Measurements from ENCODE around the gene PTPRN2. TPM values are rescaled to one million over a fixed set of nuclear protein-coding genes. Genes with fewer than 3 reads are reported as not detected.

The PTPRN2 gene
- total and polyA plus RNA-seq, 9 of the 15 experiments (the other 6 are each of a cell fraction or from before 2014, with no cell fraction given) = not detected

DNA sequence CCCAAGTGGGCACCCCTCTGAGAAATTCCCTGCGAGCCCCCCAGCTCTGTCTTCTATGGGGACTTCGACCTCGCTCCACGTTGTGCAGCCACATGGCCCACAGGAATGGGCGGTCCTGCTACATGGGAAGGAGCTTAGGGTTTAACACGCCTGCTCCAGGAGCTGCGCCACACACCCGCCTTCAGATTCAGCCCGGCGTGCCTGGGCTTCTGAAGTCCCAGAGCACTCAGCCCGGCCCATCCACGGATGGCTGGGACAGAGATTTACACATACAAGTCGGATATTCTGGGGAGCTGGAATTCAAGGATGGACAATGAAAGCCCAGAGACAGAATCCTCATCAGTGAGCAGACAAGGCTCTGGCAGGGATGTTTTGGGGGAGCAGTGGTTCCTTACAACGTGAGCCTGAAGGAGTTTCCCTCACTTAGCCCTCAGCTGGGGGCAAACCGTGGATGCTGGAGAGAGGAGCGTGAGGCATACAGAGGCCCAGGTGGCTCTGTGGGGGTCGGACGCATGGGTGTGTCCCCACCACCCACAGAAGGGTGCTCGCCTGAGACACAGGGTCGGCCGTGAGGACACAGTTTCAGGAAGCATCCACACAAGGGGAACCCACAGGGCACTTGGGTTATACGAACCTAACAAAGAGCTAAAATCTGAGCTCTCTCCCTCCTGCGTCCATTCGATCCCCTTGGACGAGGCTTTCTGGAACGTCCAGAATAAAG, 877.9 kb downstream of the PTPRN2 start:
- Histone ChIP-seq H3K9me3 (replicated peaks; ENCODE audit: control insufficient read depth, insufficient read depth, low read depth, low read length) (no peaks in the 10 kb centered on the region), H2AFZ (ENCODE audit: low read depth, low read length) (no peak overlapping the region), H3K27me3 (ENCODE audit: control insufficient read depth in 2 of 2, insufficient read depth in 2 of 2, low read length in 2 of 2) (peaks cover 54 to 79% of the 10 kb centered on the region in 2 experiments), H3K4me2 (ENCODE audit: insufficient read depth, low read length) (no peak overlapping the region), H3K9ac (ENCODE audit: insufficient read depth in 1 of 2, low read depth in 2 of 2, low read length in 2 of 2) (no peak overlapping the region), H3K79me2 (ENCODE audit: control insufficient read depth, insufficient read depth, low read length) (no peaks in the 10 kb centered on the region), H3K4me3 (no peak overlapping the region), H3K9me1 (ENCODE audit: control insufficient read depth, insufficient read depth, low read length) (no peaks in the 10 kb centered on the region), H3K36me3 (ENCODE audit: control insufficient read depth, insufficient read depth, low read length) (no peaks in the 10 kb centered on the region), H3K4me1 (replicated peaks in 1 of 2; ENCODE audit: control insufficient read depth in 2 of 2, insufficient read depth in 2 of 2, low read length in 2 of 2) (no peaks in the 10 kb centered on the region), H4K20me1 (replicated peaks; ENCODE audit: control insufficient read depth, insufficient read depth, low read length) (peaks cover 5% of the 10 kb centered on the region), H3K27ac (ENCODE audit: extremely low read depth, low read depth, low read length) (no peak overlapping the region)
- in situ Hi-C loops (cut with MboI) = no loop called here
- intact Hi-C loops (cut with micrococcal nuclease) = no loop called here
- no TSS peak for BruUV-seq (replicated peaks)
- CTCF ChIA-PET (ENCODE audit: low intra/inter-chr PET ratio) = no interaction called here
- ATAC-seq (0 out of 3 replicates have a peak, but pooled peaks have one; percentile 24), DNase-seq (ENCODE audit: extremely low read depth in 1 of 4, low spot score in 3 of 4) (no peak), FAIRE-seq (no peak)
- POLR2A ChIA-PET = interaction anchor here (0.7 to 1.1 kb wide), 2 partner anchors 186 to 215 kb away, joined by 4 to 5 read pairs; no protein-coding TSS in a partner anchor
- TF ChIP-seq THRAP3 (IDR thresholded peaks at IDR 0.05; ENCODE audit: borderline replicate concordance) = no peak
- TF ChIP-seq ZNF384 (IDR thresholded peaks at IDR 0.05; ENCODE audit: low read depth, low read length) = no peak
- WGBS (ENCODE audit: insufficient coverage, low coverage, missing lambda C conversion rate) = 1% methylated on average over 26 of the region's 26 CpGs

DNA sequence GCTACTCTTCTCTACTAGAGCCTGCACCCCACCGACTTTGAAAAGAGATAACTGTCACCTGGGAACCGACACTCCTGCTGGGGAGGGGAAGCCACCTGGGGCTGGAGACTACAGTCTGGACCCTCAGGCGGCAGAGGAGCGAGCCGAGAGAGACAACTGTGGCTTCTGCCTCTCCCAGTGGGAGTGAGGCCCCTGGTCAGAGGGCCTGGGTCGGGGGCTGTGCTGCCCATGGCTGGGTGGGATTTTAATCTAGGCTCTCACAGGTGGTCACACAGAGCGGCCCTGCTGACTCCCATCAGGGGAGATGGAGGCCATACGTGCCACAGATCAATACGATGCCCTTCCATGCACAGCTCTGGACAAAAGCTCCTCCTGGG, 878.7 kb downstream of the PTPRN2 start:
- Histone ChIP-seq H3K9ac (ENCODE audit: insufficient read depth in 1 of 2, low read depth in 2 of 2, low read length in 2 of 2) (no peak overlapping the region), H3K4me3 (no peak overlapping the region), H3K4me2 (ENCODE audit: insufficient read depth, low read length) (no peak overlapping the region), H3K27me3 (ENCODE audit: control insufficient read depth in 2 of 2, insufficient read depth in 2 of 2, low read length in 2 of 2) (peaks cover 53 to 79% of the 10 kb centered on the region in 2 experiments), H3K9me3 (replicated peaks; ENCODE audit: control insufficient read depth, insufficient read depth, low read depth, low read length) (no peaks in the 10 kb centered on the region), H4K20me1 (replicated peaks; ENCODE audit: control insufficient read depth, insufficient read depth, low read length) (peaks cover 5% of the 10 kb centered on the region; the same call in 1 of the 2 replicates), H2AFZ (ENCODE audit: low read depth, low read length) (no peak overlapping the region), H3K4me1 (replicated peaks in 1 of 2; ENCODE audit: control insufficient read depth in 2 of 2, insufficient read depth in 2 of 2, low read length in 2 of 2) (no peaks in the 10 kb centered on the region), H3K27ac (ENCODE audit: extremely low read depth, low read depth, low read length) (no peak overlapping the region), H3K79me2 (ENCODE audit: control insufficient read depth, insufficient read depth, low read length) (no peaks in the 10 kb centered on the region), H3K36me3 (ENCODE audit: control insufficient read depth, insufficient read depth, low read length) (no peaks in the 10 kb centered on the region), H3K9me1 (ENCODE audit: control insufficient read depth, insufficient read depth, low read length) (no peaks in the 10 kb centered on the region)
- no TSS peak for BruUV-seq (replicated peaks)
- DNase-seq (ENCODE audit: extremely low read depth in 1 of 4, low spot score in 3 of 4) = no peak
- ChIA-PET CTCF (ENCODE audit: low intra/inter-chr PET ratio) (interaction anchor here (1.0 kb wide), 1 partner anchor 15 kb away, joined by 3 read pairs; no protein-coding TSS in a partner anchor), POLR2A (interaction anchor here (0.7 to 1.1 kb wide), 3 partner anchors 185 to 1794 kb away, joined by 3 to 5 read pairs (median 4); no protein-coding TSS in a partner anchor)
- intact Hi-C loops (cut with micrococcal nuclease) (no loop called here), in situ Hi-C loops (cut with MboI) (no loop called here)
- 2% methylated on average over 9 of the region's 9 CpGs for WGBS (ENCODE audit: insufficient coverage, low coverage, missing lambda C conversion rate)
- no peak for ATAC-seq
- FAIRE-seq = no peak
- TF ChIP-seq TARDBP (IDR thresholded peaks at IDR 0.05) = no peak
- TF ChIP-seq, protein P1, sequence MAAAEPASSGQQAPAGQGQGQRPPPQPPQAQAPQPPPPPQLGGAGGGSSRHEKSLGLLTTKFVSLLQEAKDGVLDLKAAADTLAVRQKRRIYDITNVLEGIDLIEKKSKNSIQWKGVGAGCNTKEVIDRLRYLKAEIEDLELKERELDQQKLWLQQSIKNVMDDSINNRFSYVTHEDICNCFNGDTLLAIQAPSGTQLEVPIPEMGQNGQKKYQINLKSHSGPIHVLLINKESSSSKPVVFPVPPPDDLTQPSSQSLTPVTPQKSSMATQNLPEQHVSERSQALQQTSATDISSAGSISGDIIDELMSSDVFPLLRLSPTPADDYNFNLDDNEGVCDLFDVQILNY (CRISPR knock-in tag; IDR thresholded peaks at IDR 0.05) = no peak
- no peak for TF ChIP-seq FIP1L1 (IDR thresholded peaks at IDR 0.05; ENCODE audit: low read depth, low read length, poor library complexity, severe bottlenecking)
- TF ChIP-seq, protein P2, sequence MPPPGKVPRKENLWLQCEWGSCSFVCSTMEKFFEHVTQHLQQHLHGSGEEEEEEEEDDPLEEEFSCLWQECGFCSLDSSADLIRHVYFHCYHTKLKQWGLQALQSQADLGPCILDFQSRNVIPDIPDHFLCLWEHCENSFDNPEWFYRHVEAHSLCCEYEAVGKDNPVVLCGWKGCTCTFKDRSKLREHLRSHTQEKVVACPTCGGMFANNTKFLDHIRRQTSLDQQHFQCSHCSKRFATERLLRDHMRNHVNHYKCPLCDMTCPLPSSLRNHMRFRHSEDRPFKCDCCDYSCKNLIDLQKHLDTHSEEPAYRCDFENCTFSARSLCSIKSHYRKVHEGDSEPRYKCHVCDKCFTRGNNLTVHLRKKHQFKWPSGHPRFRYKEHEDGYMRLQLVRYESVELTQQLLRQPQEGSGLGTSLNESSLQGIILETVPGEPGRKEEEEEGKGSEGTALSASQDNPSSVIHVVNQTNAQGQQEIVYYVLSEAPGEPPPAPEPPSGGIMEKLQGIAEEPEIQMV (tag; conservative IDR thresholded peaks at IDR 0.05; ENCODE audit: low read depth) = no peak
- TF ChIP-seq, protein P3, sequence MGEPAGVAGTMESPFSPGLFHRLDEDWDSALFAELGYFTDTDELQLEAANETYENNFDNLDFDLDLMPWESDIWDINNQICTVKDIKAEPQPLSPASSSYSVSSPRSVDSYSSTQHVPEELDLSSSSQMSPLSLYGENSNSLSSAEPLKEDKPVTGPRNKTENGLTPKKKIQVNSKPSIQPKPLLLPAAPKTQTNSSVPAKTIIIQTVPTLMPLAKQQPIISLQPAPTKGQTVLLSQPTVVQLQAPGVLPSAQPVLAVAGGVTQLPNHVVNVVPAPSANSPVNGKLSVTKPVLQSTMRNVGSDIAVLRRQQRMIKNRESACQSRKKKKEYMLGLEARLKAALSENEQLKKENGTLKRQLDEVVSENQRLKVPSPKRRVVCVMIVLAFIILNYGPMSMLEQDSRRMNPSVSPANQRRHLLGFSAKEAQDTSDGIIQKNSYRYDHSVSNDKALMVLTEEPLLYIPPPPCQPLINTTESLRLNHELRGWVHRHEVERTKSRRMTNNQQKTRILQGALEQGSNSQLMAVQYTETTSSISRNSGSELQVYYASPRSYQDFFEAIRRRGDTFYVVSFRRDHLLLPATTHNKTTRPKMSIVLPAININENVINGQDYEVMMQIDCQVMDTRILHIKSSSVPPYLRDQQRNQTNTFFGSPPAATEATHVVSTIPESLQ (CRISPR knock-in tag; IDR thresholded peaks at IDR 0.05) = no peak
- no peak for TF ChIP-seq SMARCE1 (IDR thresholded peaks at IDR 0.05)
- no peak for TF ChIP-seq NFIC (IDR thresholded peaks at IDR 0.05)
- TF ChIP-seq ZFP1 (CRISPR knock-in tag; IDR thresholded peaks at IDR 0.05) = no peak
